H9 (cell line): Measurements from ENCODE around the gene PPP1R18. TPM values are rescaled to one million over a fixed set of nuclear protein-coding genes. Genes with fewer than 3 reads are reported as not detected.

Experiments
- DNase-seq: peaks from one replicate; pipeline ENCODE4 v3.0.0-alpha.2; 2017
- H2AFZ ChIP-seq: one replicate; pipeline ENCODE4 v1.6.1; 2013; ENCODE audit warnings: mild to moderate bottlenecking, low read length, control low read depth, moderate library complexity
- H2AK5ac ChIP-seq: 2 replicates; pipeline ENCODE4 v1.6.1; 2013; ENCODE audit warnings: low read length, control low read depth, mixed read lengths; ENCODE audit not compliant: insufficient read length
- H2BK120ac ChIP-seq: one replicate; pipeline ENCODE4 v1.6.1; 2013; ENCODE audit warnings: low read depth, mild to moderate bottlenecking, low read length, control low read depth, inconsistent platforms; ENCODE audit not compliant: poor library complexity, severe bottlenecking
- H2BK12ac ChIP-seq: 2 replicates; pipeline ENCODE4 v1.6.1; 2013; ENCODE audit warnings: low read length, control low read depth, mixed read lengths, low read depth; ENCODE audit not compliant: insufficient read length
- H2BK15ac ChIP-seq: 2 replicates; pipeline ENCODE4 v1.6.1; 2013; ENCODE audit warnings: low read depth, low read length, control low read depth
- H2BK20ac ChIP-seq: one replicate; pipeline ENCODE4 v1.6.1; 2013; ENCODE audit warnings: low read depth, mild to moderate bottlenecking, low read length, control low read depth, inconsistent platforms; ENCODE audit not compliant: poor library complexity, severe bottlenecking
- H2BK5ac ChIP-seq: 2 replicates; pipeline ENCODE4 v1.6.1; 2013; ENCODE audit warnings: low read length, control low read depth, mixed read lengths; ENCODE audit not compliant: insufficient read length
- H3K14ac ChIP-seq: 2 replicates; pipeline ENCODE4 v1.6.1; 2013; ENCODE audit warnings: low read length, control low read depth; ENCODE audit not compliant: insufficient read depth
- H3K18ac ChIP-seq: 2 replicates; pipeline ENCODE4 v1.6.1; 2013; ENCODE audit warnings: low read depth, mild to moderate bottlenecking, mixed read lengths, low read length, control low read depth; ENCODE audit not compliant: insufficient read length
- H3K23ac ChIP-seq: 2 replicates; pipeline ENCODE4 v1.6.1; 2013; ENCODE audit warnings: low read length, control low read depth, mixed read lengths, low read depth; ENCODE audit not compliant: insufficient read length
- H3K23me2 ChIP-seq: 2 replicates; pipeline ENCODE4 v1.6.1; 2013; ENCODE audit warnings: low read depth, mild to moderate bottlenecking, mixed read lengths, low read length, control low read depth; ENCODE audit not compliant: insufficient read length, poor library complexity, severe bottlenecking
- H3K27ac ChIP-seq: 2 replicates; pipeline ENCODE4 v1.5.1; 2013; ENCODE audit warnings: low read length, control low read depth, mixed read lengths, low read depth; ENCODE audit not compliant: insufficient read length
- H3K27me3 ChIP-seq: 2 replicates; pipeline ENCODE4 v1.6.1; 2013; ENCODE audit warnings: low read length, control low read depth, inconsistent platforms; ENCODE audit not compliant: insufficient read depth
- H3K4ac ChIP-seq: 2 replicates; pipeline ENCODE4 v1.6.1; 2013; ENCODE audit warnings: low read depth, mild to moderate bottlenecking, control low read depth, inconsistent platforms, low read length, moderate library complexity
- H3K4me1 ChIP-seq: 2 replicates; pipeline ENCODE4 v1.6.1; 2013; ENCODE audit warnings: low read length, control low read depth, inconsistent platforms; ENCODE audit not compliant: insufficient read depth
- H3K4me2 ChIP-seq: 2 replicates; pipeline ENCODE4 v1.6.1; 2013; ENCODE audit warnings: low read length, control low read depth, mixed read lengths; ENCODE audit not compliant: insufficient read length, insufficient read depth
- H3K56ac ChIP-seq: 2 replicates; pipeline ENCODE4 v1.6.1; 2013; ENCODE audit warnings: low read depth, mild to moderate bottlenecking, mixed read lengths, low read length, control low read depth; ENCODE audit not compliant: insufficient read length
- H3K79me1 ChIP-seq: 2 replicates; pipeline ENCODE4 v1.6.1; 2013; ENCODE audit warnings: low read depth, mild to moderate bottlenecking, moderate library complexity, low read length, control low read depth, inconsistent platforms; ENCODE audit not compliant: insufficient read depth, poor library complexity, severe bottlenecking
- H3K79me2 ChIP-seq: 2 replicates; pipeline ENCODE4 v1.6.1; 2013; ENCODE audit warnings: low read length, control low read depth, inconsistent platforms; ENCODE audit not compliant: insufficient read depth
- H3K9ac ChIP-seq: 2 replicates; pipeline ENCODE4 v1.6.1; 2013; ENCODE audit warnings: low read length, control low read depth, mixed read lengths; ENCODE audit not compliant: insufficient read length; ENCODE audit errors: extremely low read depth
- H3K9me3 ChIP-seq: one replicate; pipeline ENCODE4 v1.6.1; 2013; ENCODE audit warnings: low read depth, low read length, inconsistent platforms; ENCODE audit not compliant: control insufficient read depth
- H3T11ph ChIP-seq: one replicate; pipeline ENCODE4 v1.6.1; 2013; ENCODE audit warnings: mild to moderate bottlenecking, low read length, control low read depth, inconsistent platforms
- H4K20me1 ChIP-seq: one replicate; pipeline ENCODE4 v1.6.1; 2013; ENCODE audit not compliant: control insufficient read depth, insufficient read length, insufficient read depth
- H4K5ac ChIP-seq: 2 replicates; pipeline ENCODE4 v1.6.1; 2013; ENCODE audit warnings: low read depth, mild to moderate bottlenecking, mixed read lengths, low read length, control low read depth; ENCODE audit not compliant: insufficient read length
- H4K8ac ChIP-seq: replicated peaks from 2 replicates; pipeline ENCODE4 v1.6.1; 2013; ENCODE audit warnings: low read length, control low read depth, mixed read lengths, low read depth; ENCODE audit not compliant: insufficient read length
- H4K91ac ChIP-seq: 2 replicates; pipeline ENCODE4 v1.6.1; 2013; ENCODE audit warnings: low read depth, mild to moderate bottlenecking, moderate library complexity, mixed read lengths, low read length, control low read depth; ENCODE audit not compliant: insufficient read length
- H3K27ac Mint-ChIP-seq, 3 experiments: 2 replicates in 2 of 3; 3 replicates in 1 of 3; pipeline ENCODE4 v1.8.0; 2020 to 2021; ENCODE audit warnings: mixed read lengths in 3 of 3, mild to moderate bottlenecking in 1 of 3, moderate library complexity in 1 of 3
- H3K27me3 Mint-ChIP-seq: 2 replicates; pipeline ENCODE4 v1.8.0; 2021; ENCODE audit warnings: low read depth, mild to moderate bottlenecking, moderate library complexity, mixed read lengths
- H3K36me3 Mint-ChIP-seq, 3 experiments: 2 replicates in 2 of 3; 3 replicates in 1 of 3; pipeline ENCODE4 v1.8.0; 2020 to 2021; ENCODE audit warnings: low read depth in 3 of 3, mixed read lengths in 3 of 3; ENCODE audit not compliant: insufficient read depth in 1 of 3
- H3K4me1 Mint-ChIP-seq, 2 experiments: 2 replicates each; pipeline ENCODE4 v1.8.0; 2020; ENCODE audit warnings: mixed read lengths in 2 of 2
- H3K4me3 Mint-ChIP-seq, 2 experiments: 2 replicates in 1 of 2; 3 replicates in 1 of 2; pipeline ENCODE4 v1.8.0; 2020 to 2021; ENCODE audit warnings: mild to moderate bottlenecking in 2 of 2, mixed read lengths in 2 of 2, moderate library complexity in 1 of 2
- H3K9me3 Mint-ChIP-seq, 2 experiments: 2 replicates in 1 of 2; 3 replicates in 1 of 2; pipeline ENCODE4 v1.8.0; 2020; ENCODE audit warnings: mild to moderate bottlenecking in 2 of 2, mixed read lengths in 2 of 2, moderate library complexity in 1 of 2
- WGBS: extraction: QIAGEN DNeasy Blood & Tissue Kit; methylation state at CpG from one replicate; pipeline ENCODE4 v1.1.7; 2013; ENCODE audit warnings: missing lambda C conversion rate, low lambda C conversion rate, mixed read lengths; ENCODE audit not compliant: insufficient read length; ENCODE audit errors: extremely low coverage; 5-methylcytosine and 5-hydroxymethylcytosine counted together
- total RNA-seq: library from RNA; stranded (reverse); gene quantifications from 2 replicates; pipeline ENCODE4 v1.2.1, GENCODE V29; 2021
- TF ChIP-seq, protein P1 (sequence below): fragments of 200-600 bp; sonication (generic); conservative IDR thresholded peaks from 3 replicates; pipeline ENCODE4 v1.8.0; 2021; ENCODE audit warnings: antibody characterized with exemption, mild to moderate bottlenecking

Gene PPP1R18
- total RNA-seq, 1 experiment from 2014 or later, result 28.0 TPM

GRCh38 chr6:30688569-30688968, 2.1 kb upstream of the PPP1R18 start:
- Histone ChIP-seq H3K56ac (no peak overlapping the region), H2AFZ (no peak overlapping the region), H3K79me1 (no peaks in the 10 kb centered on the region), H3K4ac (no peak overlapping the region), H4K5ac (no peak overlapping the region), H3K27me3 (no peaks in the 10 kb centered on the region), H2BK15ac (no peak overlapping the region), H3K9ac (no peak overlapping the region), H3K79me2 (peaks cover 2% of the 10 kb centered on the region; the same call in 1 of the 2 replicates), H2BK5ac (no peak overlapping the region), H3K4me2 (no peak overlapping the region), H2BK20ac (no peak overlapping the region), H2BK120ac (no peak overlapping the region), H4K8ac (no peak overlapping the region), H2AK5ac (no peak overlapping the region), H3K4me1 (peaks cover 4% of the 10 kb centered on the region; the same call in 1 of the 2 replicates), H4K91ac (no peak overlapping the region), H3K27ac (no peak overlapping the region), H3K14ac (no peak overlapping the region), H3T11ph (no peak overlapping the region), H3K23ac (no peak overlapping the region), H4K20me1 (no peaks in the 10 kb centered on the region), H3K9me3 (no peaks in the 10 kb centered on the region), H3K23me2 (peaks cover 29% of the 10 kb centered on the region), H2BK12ac (no peak overlapping the region), H3K18ac (no peak overlapping the region)
- no peak for DNase-seq
- Mint-ChIP-seq H3K27me3 (peaks cover 3% of the 10 kb centered on the region; the same call in 1 of the 2 replicates), H3K4me3 (peak overlapping the region in 1 of 2 experiments; percentile 88; a peak in 4 of 5 replicates), H3K4me1 (peaks cover 56 to 61% of the 10 kb centered on the region in 2 experiments), H3K9me3 (no peaks in the 10 kb centered on the region), H3K27ac (peak overlapping the region in 2 of 3 experiments; percentile 9 to 91; a peak in 2 of 7 replicates), H3K36me3 (peaks cover 4 to 22% (median 15%) of the 10 kb centered on the region in 3 experiments; a peak in 5 of 7 replicates)
- WGBS, result no CpG with 5 or more reads among the region's 9 CpGs
- TF ChIP-seq, protein P1, sequence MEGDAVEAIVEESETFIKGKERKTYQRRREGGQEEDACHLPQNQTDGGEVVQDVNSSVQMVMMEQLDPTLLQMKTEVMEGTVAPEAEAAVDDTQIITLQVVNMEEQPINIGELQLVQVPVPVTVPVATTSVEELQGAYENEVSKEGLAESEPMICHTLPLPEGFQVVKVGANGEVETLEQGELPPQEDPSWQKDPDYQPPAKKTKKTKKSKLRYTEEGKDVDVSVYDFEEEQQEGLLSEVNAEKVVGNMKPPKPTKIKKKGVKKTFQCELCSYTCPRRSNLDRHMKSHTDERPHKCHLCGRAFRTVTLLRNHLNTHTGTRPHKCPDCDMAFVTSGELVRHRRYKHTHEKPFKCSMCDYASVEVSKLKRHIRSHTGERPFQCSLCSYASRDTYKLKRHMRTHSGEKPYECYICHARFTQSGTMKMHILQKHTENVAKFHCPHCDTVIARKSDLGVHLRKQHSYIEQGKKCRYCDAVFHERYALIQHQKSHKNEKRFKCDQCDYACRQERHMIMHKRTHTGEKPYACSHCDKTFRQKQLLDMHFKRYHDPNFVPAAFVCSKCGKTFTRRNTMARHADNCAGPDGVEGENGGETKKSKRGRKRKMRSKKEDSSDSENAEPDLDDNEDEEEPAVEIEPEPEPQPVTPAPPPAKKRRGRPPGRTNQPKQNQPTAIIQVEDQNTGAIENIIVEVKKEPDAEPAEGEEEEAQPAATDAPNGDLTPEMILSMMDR, result no peak
